ENCODE measurements around the gene OR5AC2. TPM values are rescaled to one million over a fixed set of nuclear protein-coding genes. Genes with fewer than 3 reads are reported as not detected.

The OR5AC2 gene
- total RNA-seq, 1 experiment from 2014 or later: not detected

- in situ Hi-C loops (cut with HindIII; ENCODE audit: low pct_unique_long_range_greater_than_20kb, low sequenced_read_pairs) (no loop called here), intact Hi-C loops (cut with micrococcal nuclease; ENCODE audit: unreplicated experiment) (no loop called here)
- CTCF ChIA-PET: no interaction called here
- TF ChIP-seq CTCF (IDR thresholded peaks at IDR 0.05): no peak
- TF ChIP-seq TCF7L2 (IDR thresholded peaks at IDR 0.05; ENCODE audit: low read depth, low read length): no peak
- TF ChIP-seq POLR2AphosphoS5 (IDR thresholded peaks at IDR 0.05; ENCODE audit: low read depth, low read length): no peak
- no peak for TF ChIP-seq SIN3A (IDR thresholded peaks at IDR 0.05; ENCODE audit: borderline replicate concordance, insufficient read depth, low read depth, low read length)
- no peak for TF ChIP-seq REST (IDR thresholded peaks at IDR 0.05; ENCODE audit: insufficient read depth in 1 of 2, low read depth in 2 of 2, low read length in 1 of 2)
- H3K36me3 ChIP-seq (ENCODE audit: control insufficient read depth, insufficient read depth, low read length): no peaks in the 10 kb centered on the region
- H3K27ac ChIP-seq (ENCODE audit: low read length): no peak overlapping the region
- H3K27me3 ChIP-seq (ENCODE audit: control insufficient read depth, insufficient read depth, low read length): no peaks in the 10 kb centered on the region
- no peaks in the 10 kb centered on the region for H3K9me3 ChIP-seq (ENCODE audit: control insufficient read depth, insufficient read depth, low read depth, low read length)
- no TSS peak for BruUV-seq (replicated peaks)
- POLR2A ChIA-PET: no interaction called here
- H3K4me1 ChIP-seq (ENCODE audit: control insufficient read depth, insufficient read depth, low read length): no peaks in the 10 kb centered on the region
- ATAC-seq: no peak
- DNase-seq (ENCODE audit: low read depth, low spot score): no peak
- no peak overlapping the region for H3K4me3 ChIP-seq (ENCODE audit: low read depth in 2 of 2, low read length in 2 of 2)
Observed at GRCh38 chr3:98057631-98058030, 29.3 kb upstream of the OR5AC2 start.

- H3K36me3 ChIP-seq (ENCODE audit: control insufficient read depth, insufficient read depth, low read length): no peaks in the 10 kb centered on the region
- no peak for DNase-seq (ENCODE audit: low read depth, low spot score)
- H3K27ac ChIP-seq (ENCODE audit: low read length): no peak overlapping the region
- ChIA-PET POLR2A (no interaction called here), CTCF (no interaction called here)
- no peaks in the 10 kb centered on the region for H3K27me3 ChIP-seq (ENCODE audit: control insufficient read depth, insufficient read depth, low read length)
- H3K4me3 ChIP-seq (ENCODE audit: low read depth in 2 of 2, low read length in 2 of 2): no peak overlapping the region
- H3K4me1 ChIP-seq (ENCODE audit: control insufficient read depth, insufficient read depth, low read length): no peaks in the 10 kb centered on the region
- no peaks in the 10 kb centered on the region for H3K9me3 ChIP-seq (ENCODE audit: control insufficient read depth, insufficient read depth, low read depth, low read length)
- in situ Hi-C loops (cut with HindIII; ENCODE audit: low pct_unique_long_range_greater_than_20kb, low sequenced_read_pairs) (no loop called here), intact Hi-C loops (cut with micrococcal nuclease; ENCODE audit: unreplicated experiment) (no loop called here)
- no peak for ATAC-seq
- no peak for TF ChIP-seq CTCF (IDR thresholded peaks at IDR 0.05)
- no TSS peak for BruUV-seq (replicated peaks)
Observed at GRCh38 chr3:98058244-98058960, 28.6 kb upstream of the OR5AC2 start.

Measured in Panc1 (cell line).